ENCODE results near the gene ZNF185. TPM values are rescaled to one million over a fixed set of nuclear protein-coding genes. Genes with fewer than 3 reads are reported as not detected.

ZNF185 gene
- total RNA-seq, 1 donor from 2014 or later = not detected

DNA sequence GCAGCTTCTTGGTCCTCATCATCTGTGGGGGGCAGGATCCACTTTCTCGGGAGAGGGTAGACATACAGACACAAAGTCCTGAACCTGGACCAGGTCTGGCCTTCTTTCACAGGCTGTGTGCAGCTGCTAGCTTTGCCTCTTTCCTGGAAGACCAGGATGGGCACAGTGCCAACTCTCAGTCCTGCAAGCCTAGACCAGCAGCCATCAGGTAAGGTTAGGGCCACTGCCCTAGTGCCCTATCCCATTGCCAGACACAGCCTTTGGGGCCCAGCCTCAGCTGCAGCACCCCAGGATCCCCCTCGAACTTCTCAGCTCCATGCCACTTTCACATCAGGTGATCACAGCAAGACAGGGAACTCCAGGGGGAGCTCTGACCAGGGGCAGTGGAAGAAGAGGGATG lies 38.4 kb downstream of the ZNF185 start:
- H3K4me3 ChIP-seq = no peak overlapping the region
- H3K27me3 ChIP-seq = no peaks in the 10 kb centered on the region
- H3K36me3 ChIP-seq = no peaks in the 10 kb centered on the region
- no peak overlapping the region for H3K27ac ChIP-seq
- intact Hi-C loops (cut with DNase I) = no loop called here
- H3K9me3 ChIP-seq = no peaks in the 10 kb centered on the region
- no peaks in the 10 kb centered on the region for H3K4me1 ChIP-seq
- no peak for DNase-seq (ENCODE audit: low spot score in 2 of 2)
- TF ChIP-seq, protein P1, sequence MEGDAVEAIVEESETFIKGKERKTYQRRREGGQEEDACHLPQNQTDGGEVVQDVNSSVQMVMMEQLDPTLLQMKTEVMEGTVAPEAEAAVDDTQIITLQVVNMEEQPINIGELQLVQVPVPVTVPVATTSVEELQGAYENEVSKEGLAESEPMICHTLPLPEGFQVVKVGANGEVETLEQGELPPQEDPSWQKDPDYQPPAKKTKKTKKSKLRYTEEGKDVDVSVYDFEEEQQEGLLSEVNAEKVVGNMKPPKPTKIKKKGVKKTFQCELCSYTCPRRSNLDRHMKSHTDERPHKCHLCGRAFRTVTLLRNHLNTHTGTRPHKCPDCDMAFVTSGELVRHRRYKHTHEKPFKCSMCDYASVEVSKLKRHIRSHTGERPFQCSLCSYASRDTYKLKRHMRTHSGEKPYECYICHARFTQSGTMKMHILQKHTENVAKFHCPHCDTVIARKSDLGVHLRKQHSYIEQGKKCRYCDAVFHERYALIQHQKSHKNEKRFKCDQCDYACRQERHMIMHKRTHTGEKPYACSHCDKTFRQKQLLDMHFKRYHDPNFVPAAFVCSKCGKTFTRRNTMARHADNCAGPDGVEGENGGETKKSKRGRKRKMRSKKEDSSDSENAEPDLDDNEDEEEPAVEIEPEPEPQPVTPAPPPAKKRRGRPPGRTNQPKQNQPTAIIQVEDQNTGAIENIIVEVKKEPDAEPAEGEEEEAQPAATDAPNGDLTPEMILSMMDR (IDR thresholded peaks at IDR 0.05) = no peak

DNA sequence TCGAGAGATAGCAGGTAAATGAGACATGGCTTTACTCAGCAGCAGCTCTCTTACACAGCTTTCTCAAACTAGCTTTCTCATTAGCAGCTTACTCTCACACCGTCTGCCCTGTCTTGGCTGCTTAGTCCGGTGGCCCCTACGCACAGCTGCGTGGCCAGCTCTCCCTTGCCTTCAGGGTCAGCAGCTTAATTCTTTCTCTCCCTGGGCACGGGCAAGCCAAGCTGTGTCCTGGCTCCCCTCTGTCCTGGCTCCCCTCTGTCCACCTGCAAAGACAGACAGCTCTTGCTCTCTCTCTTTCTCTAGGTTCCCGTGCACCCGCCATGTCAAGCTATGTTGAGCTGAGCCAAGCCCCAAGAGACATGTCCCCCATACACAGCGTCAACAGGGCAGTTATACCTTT lies 39.4 kb downstream of the ZNF185 start:
- H3K4me1 ChIP-seq = no peaks in the 10 kb centered on the region
- no peak overlapping the region for H3K4me3 ChIP-seq
- no peaks in the 10 kb centered on the region for H3K27me3 ChIP-seq
- H3K9me3 ChIP-seq = no peaks in the 10 kb centered on the region
- no peaks in the 10 kb centered on the region for H3K36me3 ChIP-seq
- no peak for DNase-seq (ENCODE audit: low spot score in 2 of 2)
- intact Hi-C loops (cut with DNase I) = no loop called here
- H3K27ac ChIP-seq = no peak overlapping the region
- TF ChIP-seq, protein P1 (IDR thresholded peaks at IDR 0.05) = no peak

DNA sequence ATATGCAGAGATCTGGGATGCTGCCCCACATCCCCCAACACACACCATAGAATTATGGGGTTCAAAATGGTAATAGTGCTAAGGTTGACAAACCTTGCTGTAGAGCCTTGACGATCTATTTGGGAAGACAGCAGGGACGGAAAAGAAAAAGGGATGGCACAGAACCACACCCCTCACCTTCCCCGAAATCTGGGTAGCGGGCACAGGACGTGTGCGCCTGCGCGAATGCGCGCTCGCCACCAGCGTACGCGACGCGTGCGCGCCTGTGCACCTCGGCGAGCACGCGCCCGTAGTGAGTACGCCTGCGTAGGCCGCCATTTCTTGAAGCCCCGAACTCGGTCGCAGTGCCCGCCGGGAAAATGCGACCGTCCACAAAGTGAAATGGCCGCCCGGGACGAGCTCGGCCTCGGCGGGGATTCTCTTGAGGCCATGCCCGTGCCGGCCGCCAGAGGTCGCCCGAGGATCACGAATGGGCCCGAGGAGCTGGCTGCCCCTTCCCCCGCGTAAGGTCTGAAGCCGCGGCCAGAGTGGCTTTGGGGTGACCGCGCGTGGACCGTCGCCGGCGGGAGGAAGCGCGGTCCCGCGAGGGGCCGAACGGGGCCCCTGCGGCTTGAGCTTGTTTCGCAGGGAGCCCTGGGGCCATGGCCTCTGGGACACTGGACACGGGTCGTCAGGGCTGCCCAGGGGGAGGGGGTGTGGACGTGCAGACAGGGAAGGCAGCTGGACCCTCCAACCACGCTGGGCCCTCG lies 43.6 kb downstream of the ZNF185 start:
- Histone ChIP-seq H3K4me3 (peak overlapping the region; percentile 49 to 65), H3K27me3 (no peaks in the 10 kb centered on the region), H3K27ac (peak overlapping the region; percentile 71 to 82), H3K36me3 (no peaks in the 10 kb centered on the region), H3K4me1 (no peaks in the 10 kb centered on the region), H3K9me3 (no peaks in the 10 kb centered on the region)
- DNase-seq (ENCODE audit: low spot score in 2 of 2) = peak; percentile 44 to 93
- intact Hi-C loops (cut with DNase I) = loop anchor here (2.0 to 10.0 kb wide), 2 partner anchors 17 to 563 kb away; no protein-coding TSS in a partner anchor
- TF ChIP-seq, protein P1 (IDR thresholded peaks at IDR 0.05) = peak; percentile 76 to 92 (median 83)

DNA sequence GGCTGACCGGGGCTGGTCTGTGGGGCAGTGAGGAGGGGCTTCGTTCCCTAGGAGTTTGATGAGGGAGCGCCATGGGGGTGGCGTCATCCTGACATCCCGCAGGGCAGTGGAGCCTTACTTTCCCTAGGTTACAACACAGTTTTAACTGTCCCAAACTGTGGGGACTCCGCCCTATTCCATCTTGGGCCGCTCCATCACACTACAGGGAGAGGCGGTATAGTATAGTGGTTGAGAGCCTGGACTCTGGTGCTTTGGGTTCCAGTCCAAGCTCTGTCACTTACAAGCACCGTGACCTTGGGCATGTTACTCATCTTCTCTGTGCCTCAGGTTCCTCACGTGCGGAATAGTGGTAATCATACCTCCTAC lies 44.2 kb downstream of the ZNF185 start:
- intact Hi-C loops (cut with DNase I) = loop anchor here (2.0 to 10.0 kb wide), 2 partner anchors 17 to 563 kb away; no protein-coding TSS in a partner anchor
- TF ChIP-seq, protein P1 (IDR thresholded peaks at IDR 0.05) = no peak
- no peak for DNase-seq (ENCODE audit: low spot score in 2 of 2)
- peak overlapping the region; percentile 71 to 82 for H3K27ac ChIP-seq
- H3K27me3 ChIP-seq = no peaks in the 10 kb centered on the region
- peak overlapping the region; percentile 49 to 65 for H3K4me3 ChIP-seq
- no peaks in the 10 kb centered on the region for H3K4me1 ChIP-seq
- H3K9me3 ChIP-seq = no peaks in the 10 kb centered on the region
- peaks cover 0 to 5% of the 10 kb centered on the region in 2 donors for H3K36me3 ChIP-seq

DNA sequence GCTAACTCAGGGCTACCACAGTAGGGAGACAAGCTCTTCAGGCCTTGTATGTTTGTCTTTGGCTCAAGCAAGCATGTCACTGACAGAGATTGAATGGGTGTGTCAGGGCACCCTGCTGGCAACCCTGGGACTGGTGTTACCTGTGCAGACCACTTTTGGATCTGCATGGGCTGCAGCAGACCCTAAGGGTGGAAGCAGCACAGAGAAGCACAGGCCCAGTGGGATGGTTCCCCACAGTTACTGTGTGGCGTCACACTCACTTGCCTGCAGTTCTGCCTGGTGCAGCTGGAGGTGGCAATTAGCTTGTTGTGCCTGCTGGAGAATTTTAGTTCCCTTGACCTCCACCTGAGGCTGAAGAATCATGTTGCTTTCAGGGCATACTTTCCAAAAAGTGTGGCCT lies 46.0 kb downstream of the ZNF185 start:
- Histone ChIP-seq H3K4me3 (no peak overlapping the region), H3K36me3 (peaks cover 0 to 7% of the 10 kb centered on the region in 2 donors), H3K27me3 (no peaks in the 10 kb centered on the region), H3K27ac (no peak overlapping the region), H3K9me3 (no peaks in the 10 kb centered on the region), H3K4me1 (no peaks in the 10 kb centered on the region)
- TF ChIP-seq, protein P1 (IDR thresholded peaks at IDR 0.05) = no peak
- no peak for DNase-seq (ENCODE audit: low spot score in 2 of 2)
- intact Hi-C loops (cut with DNase I) = loop anchor here (2.0 to 10.0 kb wide), 2 partner anchors 15 to 561 kb away; no protein-coding TSS in a partner anchor
